Measurements from ENCODE around the gene DNAJC15. TPM values are rescaled to one million over a fixed set of nuclear protein-coding genes. Genes with fewer than 3 reads are reported as not detected.

Gene DNAJC15
- total and polyA plus RNA-seq, 2 of the 8 experiments (the other 6 are each of a cell fraction or from before 2014, with no cell fraction given): 5.8 to 20.8 TPM

GRCh38 chr13:43132257-43132656 lies 108.9 kb downstream of the DNAJC15 start:
- CTCF ChIA-PET (ENCODE audit: partially characterized antibody): interaction anchor here (0.6 to 3.8 kb wide), 17 partner anchors 10 to 805 kb away, joined by 3 to 22 read pairs (median 3); no protein-coding TSS in a partner anchor
- POLR2A ChIA-PET (ENCODE audit: partially characterized antibody): interaction anchor here (0.7 to 2.5 kb wide), 3 partner anchors 10 to 266 kb away, joined by 3 to 11 read pairs (median 4); no protein-coding TSS in a partner anchor
- TF ChIP-seq SIX5 (IDR thresholded peaks at IDR 0.05; ENCODE audit: low read depth, low read length): no peak
- no peak for TF ChIP-seq ASH2L (IDR thresholded peaks at IDR 0.05; ENCODE audit: low read length)
- TF ChIP-seq SP2 (IDR thresholded peaks at IDR 0.05; ENCODE audit: low read length): no peak
- no peak for TF ChIP-seq E2F6 (IDR thresholded peaks at IDR 0.05)
- no peak for TF ChIP-seq RBBP5 (IDR thresholded peaks at IDR 0.05; ENCODE audit: borderline replicate concordance, low read depth, low read length)
- no peak for TF ChIP-seq SIN3A (conservative IDR thresholded peaks at IDR 0.05 in 1 of 2, IDR thresholded peaks at IDR 0.05 in 1 of 2; ENCODE audit: low read depth in 1 of 2, low read length in 2 of 2)
- TF ChIP-seq GTF2F1 (IDR thresholded peaks at IDR 0.05; ENCODE audit: borderline replicate concordance, low read depth, low read length): no peak
- no peak for TF ChIP-seq TAF7 (optimal IDR thresholded peaks at IDR 0.05; ENCODE audit: borderline replicate concordance, low read depth, low read length)
- TF ChIP-seq GABPA (IDR thresholded peaks at IDR 0.05; ENCODE audit: borderline replicate concordance, insufficient read depth, low read length): no peak
- TF ChIP-seq SP4 (IDR thresholded peaks at IDR 0.05; ENCODE audit: low read length): no peak
- no peak for TF ChIP-seq SP1 (IDR thresholded peaks at IDR 0.05; ENCODE audit: low read depth, low read length)
- no peak for TF ChIP-seq SIRT6 (IDR thresholded peaks at IDR 0.05; ENCODE audit: low read length)
- TF ChIP-seq MAFK (IDR thresholded peaks at IDR 0.05; ENCODE audit: low read depth, low read length): no peak

More at GRCh38 chr13:43132257-43132656, 108.9 kb downstream of the DNAJC15 start:
- no peaks in the 10 kb centered on the region for H3K79me2 ChIP-seq (ENCODE audit: control insufficient read depth in 1 of 2, insufficient read depth in 2 of 2, low read length in 2 of 2)
- H4K91ac ChIP-seq (replicated peaks; ENCODE audit: insufficient read length, low read length): peak overlapping the region; percentile 59
- no peak overlapping the region for H3K4me3 ChIP-seq (ENCODE audit: extremely low read depth in 1 of 4, insufficient read depth in 2 of 4, low read depth in 3 of 4, low read length in 4 of 4)
- no peak overlapping the region for H3K56ac ChIP-seq (replicated peaks; ENCODE audit: insufficient read length, low read depth, low read length)
- H4K5ac ChIP-seq (ENCODE audit: insufficient read length, low read depth, low read length): peak overlapping the region; percentile 7
- H2BK120ac ChIP-seq (replicated peaks; ENCODE audit: low read depth, low read length): peak overlapping the region; percentile 16
- WGBS, 2 experiments (ENCODE audit: extremely low coverage in 1 of 2, insufficient coverage in 1 of 2, insufficient read length in 1 of 2, insufficient replicate concordance in 2 of 2, low coverage in 1 of 2, low lambda C conversion rate in 2 of 2, missing lambda C conversion rate in 1 of 2): 23% methylated on average over 4 of the region's 4 CpGs; no CpG with 5 or more reads in 1 of the 2 experiments
- H3K23ac ChIP-seq (ENCODE audit: insufficient read length): no peak overlapping the region
- peak; percentile 98 for FAIRE-seq
- peak overlapping the region; percentile 66; the same call in 1 of the 2 replicates for H2BK5ac ChIP-seq (ENCODE audit: low read depth, low read length)
- H3K4ac ChIP-seq (replicated peaks; ENCODE audit: insufficient read length, low read depth, low read length): peak overlapping the region; percentile 45
- H2BK20ac ChIP-seq (ENCODE audit: low read length): peak overlapping the region; percentile 95; the same call in 1 of the 2 replicates
- no peaks in the 10 kb centered on the region for H4K20me1 ChIP-seq (replicated peaks in 1 of 2; ENCODE audit: control insufficient read depth in 1 of 2, insufficient read depth in 2 of 2, low read length in 2 of 2)
- H3K23me2 ChIP-seq (ENCODE audit: low read depth, low read length): no peaks in the 10 kb centered on the region
- H3K14ac ChIP-seq (ENCODE audit: insufficient read length): no peak overlapping the region
- H2AK5ac ChIP-seq (ENCODE audit: low read depth, low read length): no peak overlapping the region
- H2BK15ac ChIP-seq (ENCODE audit: low read length): peak overlapping the region; percentile 99
- no peaks in the 10 kb centered on the region; a peak in 1 of 7 replicates for H3K27me3 ChIP-seq (replicated peaks in 1 of 4; ENCODE audit: control insufficient read depth in 3 of 4, extremely low read depth in 1 of 4, insufficient read depth in 3 of 4, low read length in 3 of 4)
- no peak overlapping the region for H3K9ac ChIP-seq (replicated peaks in 1 of 4; ENCODE audit: extremely low read depth in 1 of 4, low read depth in 3 of 4, low read length in 3 of 4)
- peak overlapping the region; percentile 96; the same call in 1 of the 2 replicates for H2BK12ac ChIP-seq (ENCODE audit: low read depth, low read length)
- H3K4me1 ChIP-seq (replicated peaks in 1 of 4; ENCODE audit: control insufficient read depth in 3 of 4, insufficient read depth in 4 of 4, low read length in 3 of 4): peaks cover 2 to 13% (median 6%) of the 10 kb centered on the region in 4 experiments; a peak in 5 of 7 replicates
- H3K79me1 ChIP-seq (ENCODE audit: low read depth, low read length): no peaks in the 10 kb centered on the region
- no peaks in the 10 kb centered on the region for H3K9me3 ChIP-seq (ENCODE audit: insufficient read depth in 2 of 2, low read depth in 1 of 2, low read length in 1 of 2)
- no peaks in the 10 kb centered on the region for H3K36me3 ChIP-seq (ENCODE audit: control insufficient read depth in 2 of 4, insufficient read depth in 4 of 4, low read length in 3 of 4)
- no peak overlapping the region for H3K4me2 ChIP-seq (ENCODE audit: insufficient read depth in 1 of 2, low read depth in 2 of 2, low read length in 2 of 2)
- peak in 1 of 2 experiments; percentile 27 for DNase-seq (ENCODE audit: low read depth in 1 of 2, low spot score in 2 of 2)
- peak overlapping the region; percentile 82 for H2AFZ ChIP-seq (ENCODE audit: low read length)
- no peak overlapping the region for H3K27ac ChIP-seq (ENCODE audit: low read depth, low read length)
- H3K18ac ChIP-seq (ENCODE audit: extremely low read depth, low read length): peak overlapping the region; percentile 81; the same call in 1 of the 2 replicates
- H4K8ac ChIP-seq (ENCODE audit: extremely low read depth, insufficient read depth, low read length): no peak overlapping the region
